PC-3 (cell line): ENCODE measurements around the gene IFIT1. TPM values are rescaled to one million over a fixed set of nuclear protein-coding genes. Genes with fewer than 3 reads are reported as not detected.
"Not testable (repeated sequence)": the region's sequence is repeated elsewhere in the genome, so short reads cannot be mapped to it uniquely, and the experiment has no call there.

Experiments used
- ATAC-seq: fragments of 200-7000 bp; cut with Tn5 transposase; 2 replicates; pipeline ENCODE4 v1.9.1; 2020; ENCODE audit warnings: mild to moderate bottlenecking, moderate library complexity
- BruUV-seq: library from RNA; stranded (reverse); fragments of 400-500 nt; replicated peaks from 2 replicates; lab custom pipeline; 2021; lab: Mats Ljungman, UMichigan
- CTCF ChIA-PET: fragments of 300-600 bp; sonication (Branson Sonifier 250); formaldehyde crosslinking; loops from one replicate; lab custom pipeline; 2022; ENCODE audit warnings: antibody characterized with exemption; lab: Charles Lee
- POLR2A ChIA-PET: fragments of 300-600 bp; sonication (Branson Sonifier 250); formaldehyde crosslinking; loops from one replicate; lab custom pipeline; 2022; ENCODE audit warnings: antibody characterized with exemption; ENCODE audit not compliant: unreplicated experiment; lab: Charles Lee
- DNase-seq: peaks from one replicate; pipeline ENCODE4 v3.0.0-alpha.2; 2015
- H2AFZ ChIP-seq: fragments of 300-600 bp; sonication (generic); 2 replicates; pipeline ENCODE4 v1.6.0; 2016; ENCODE audit warnings: antibody characterized with exemption, low read length
- H3F3A ChIP-seq: fragments of 300-600 bp; sonication (generic); one replicate; pipeline ENCODE4 v1.6.0; 2017; ENCODE audit warnings: antibody characterized with exemption, low read length, control low read depth, mild to moderate bottlenecking; ENCODE audit not compliant: unreplicated experiment
- H3K27ac ChIP-seq: fragments of 300-600 bp; sonication (generic); 2 replicates; pipeline ENCODE4 v1.5.1; 2016; ENCODE audit warnings: mild to moderate bottlenecking, low read length
- H3K27me3 ChIP-seq: fragments of 300-600 bp; sonication (generic); 2 replicates; pipeline ENCODE4 v1.6.1; 2016; ENCODE audit warnings: low read length, mixed read lengths
- H3K36me3 ChIP-seq: fragments of 300-600 bp; sonication (generic); 2 replicates; pipeline ENCODE4 v1.6.1; 2016; ENCODE audit warnings: low read depth, mixed run types, low read length, mixed read lengths
- H3K4me1 ChIP-seq: fragments of 300-600 bp; sonication (generic); 2 replicates; pipeline ENCODE4 v1.5.1; 2016; ENCODE audit warnings: low read length; ENCODE audit not compliant: insufficient read depth
- H3K4me2 ChIP-seq: fragments of 300-600 bp; sonication (generic); 2 replicates; pipeline ENCODE4 v1.6.0; 2016; ENCODE audit warnings: low read length
- H3K4me3 ChIP-seq: fragments of 300-600 bp; sonication (generic); 2 replicates; pipeline ENCODE4 v1.5.1; 2016; ENCODE audit warnings: mild to moderate bottlenecking, low read length, mixed read lengths
- H3K79me2 ChIP-seq: fragments of 300-600 bp; sonication (generic); 2 replicates; pipeline ENCODE4 v1.6.1; 2017; ENCODE audit warnings: low read length, mixed read lengths
- H3K9ac ChIP-seq: fragments of 300-600 bp; sonication (generic); 2 replicates; pipeline ENCODE4 v1.6.0; 2016; ENCODE audit warnings: mild to moderate bottlenecking, low read length
- H3K9me2 ChIP-seq: fragments of 300-600 bp; sonication (generic); replicated peaks from 2 replicates; pipeline ENCODE4 v1.6.1; 2016; ENCODE audit warnings: mixed run types, low read length, mixed read lengths
- H3K9me3 ChIP-seq: fragments of 300-600 bp; sonication (generic); 2 replicates; pipeline ENCODE4 v1.6.1; 2016; ENCODE audit warnings: low read length, mixed read lengths
- H4K20me1 ChIP-seq: fragments of 300-600 bp; sonication (generic); 2 replicates; pipeline ENCODE4 v1.6.1; 2016; ENCODE audit warnings: low read length, mixed read lengths
- EZH2 ChIP-seq: fragments of 300-600 bp; sonication (generic); IDR thresholded peaks from one replicate; pipeline ENCODE4 v1.6.1; 2017; ENCODE audit warnings: antibody characterized with exemption, mild to moderate bottlenecking, low read length; ENCODE audit not compliant: unreplicated experiment
- EZH2phosphoT487 ChIP-seq: fragments of 300-600 bp; sonication (generic); IDR thresholded peaks from 2 replicates; pipeline ENCODE4 v1.6.1; 2018; ENCODE audit warnings: mild to moderate bottlenecking, antibody characterized with exemption, low read length, borderline replicate concordance
- intact Hi-C: fragments of 100-400 bp; cut with micrococcal nuclease; formaldehyde crosslinking; loops from 2 replicates; pipeline ENCODE4 v1.9.0; 2023
- total RNA-seq: library from RNA; depleted of rRNA; stranded (reverse); fragments of >200 nt; gene quantifications from 2 replicates; pipeline ENCODE4 v1.2.3, GENCODE V29; 2014
- TF ChIP-seq, protein P1 (sequence below): fragments of 300-600 bp; sonication (generic); conservative IDR thresholded peaks from 2 replicates; pipeline ENCODE4 v1.5.1; 2017; ENCODE audit warnings: antibody characterized with exemption, low read depth, mild to moderate bottlenecking, low read length

IFIT1 gene
- total RNA-seq, 1 experiment from 2014 or later, result 19.6 TPM

DNA sequence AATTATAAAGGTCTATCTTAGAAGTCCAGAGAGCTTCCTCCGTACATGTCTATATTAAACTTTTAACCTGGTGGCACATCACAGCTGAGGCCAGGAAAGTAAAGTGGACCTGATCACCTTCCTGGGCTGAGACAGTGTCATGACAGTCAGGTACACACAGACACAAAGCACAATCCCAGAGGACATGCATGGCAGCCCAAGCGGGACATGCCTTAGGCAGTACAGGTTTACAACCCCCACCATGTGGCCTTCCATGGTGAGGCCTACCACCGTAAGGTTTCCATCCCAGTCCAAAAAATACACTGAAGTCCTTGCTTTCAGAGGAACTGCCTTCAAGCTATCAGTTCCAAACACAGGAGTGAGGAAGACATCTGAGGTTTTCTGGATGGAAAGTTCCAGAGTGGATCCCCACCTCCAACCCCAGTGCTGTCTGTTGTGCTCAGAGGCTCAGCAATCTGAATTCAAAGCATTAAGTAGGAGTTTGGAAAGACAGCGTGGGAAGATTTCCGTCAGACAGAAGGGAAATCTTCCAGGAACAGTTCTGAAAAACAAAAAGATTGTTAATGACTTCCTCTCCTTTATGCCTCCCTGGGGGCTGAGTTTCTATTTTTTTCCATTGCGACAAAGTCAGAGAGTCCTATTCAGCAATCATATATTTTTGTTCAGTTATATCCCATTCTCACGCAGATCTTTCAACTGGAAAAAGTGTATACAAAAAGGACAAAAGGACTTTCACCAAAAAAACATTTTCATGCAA, 44.5 kb upstream of the IFIT1 start:
- CTCF ChIA-PET, result no interaction called here
- TF ChIP-seq, protein P1, sequence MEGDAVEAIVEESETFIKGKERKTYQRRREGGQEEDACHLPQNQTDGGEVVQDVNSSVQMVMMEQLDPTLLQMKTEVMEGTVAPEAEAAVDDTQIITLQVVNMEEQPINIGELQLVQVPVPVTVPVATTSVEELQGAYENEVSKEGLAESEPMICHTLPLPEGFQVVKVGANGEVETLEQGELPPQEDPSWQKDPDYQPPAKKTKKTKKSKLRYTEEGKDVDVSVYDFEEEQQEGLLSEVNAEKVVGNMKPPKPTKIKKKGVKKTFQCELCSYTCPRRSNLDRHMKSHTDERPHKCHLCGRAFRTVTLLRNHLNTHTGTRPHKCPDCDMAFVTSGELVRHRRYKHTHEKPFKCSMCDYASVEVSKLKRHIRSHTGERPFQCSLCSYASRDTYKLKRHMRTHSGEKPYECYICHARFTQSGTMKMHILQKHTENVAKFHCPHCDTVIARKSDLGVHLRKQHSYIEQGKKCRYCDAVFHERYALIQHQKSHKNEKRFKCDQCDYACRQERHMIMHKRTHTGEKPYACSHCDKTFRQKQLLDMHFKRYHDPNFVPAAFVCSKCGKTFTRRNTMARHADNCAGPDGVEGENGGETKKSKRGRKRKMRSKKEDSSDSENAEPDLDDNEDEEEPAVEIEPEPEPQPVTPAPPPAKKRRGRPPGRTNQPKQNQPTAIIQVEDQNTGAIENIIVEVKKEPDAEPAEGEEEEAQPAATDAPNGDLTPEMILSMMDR, result no peak
- TF ChIP-seq EZH2phosphoT487 (no peak), EZH2 (no peak)

DNA sequence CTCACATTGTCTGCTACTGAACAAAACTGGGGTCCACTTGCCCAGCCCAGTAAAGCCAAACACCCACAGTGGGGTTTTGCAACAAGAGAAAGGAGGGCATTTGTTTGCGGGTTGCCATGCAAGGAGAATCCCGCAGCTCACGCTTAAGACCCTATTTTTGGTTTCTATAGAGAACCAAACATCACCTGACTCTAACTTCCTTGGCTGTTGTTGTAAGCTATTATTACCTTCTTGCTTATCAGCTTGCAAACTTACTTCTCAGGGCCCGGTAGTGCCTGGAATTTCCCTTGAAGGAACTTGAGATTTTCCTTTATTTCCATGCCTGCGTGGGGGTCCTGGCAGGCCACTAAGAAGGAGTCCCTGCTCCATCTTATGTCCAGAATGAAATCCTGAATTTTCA, 43.9 kb upstream of the IFIT1 start:
- H4K20me1 ChIP-seq, result no peaks in the 10 kb centered on the region
- no peak for TF ChIP-seq EZH2
- no peak for TF ChIP-seq EZH2phosphoT487
- TF ChIP-seq, protein P1, result no peak
- ChIA-PET CTCF (no interaction called here), POLR2A (no interaction called here)
- H3K9me3 ChIP-seq, result no peaks in the 10 kb centered on the region
- H3K27ac ChIP-seq, result no peak overlapping the region
- H3K4me3 ChIP-seq, result no peak overlapping the region
- H3K9ac ChIP-seq, result no peak overlapping the region
- no peak overlapping the region for H2AFZ ChIP-seq
- H3F3A ChIP-seq, result peaks cover 6% of the 10 kb centered on the region
- H3K36me3 ChIP-seq, result no peaks in the 10 kb centered on the region
- no TSS peak for BruUV-seq
- ATAC-seq (no peak), DNase-seq (no peak)
- H3K27me3 ChIP-seq, result no peaks in the 10 kb centered on the region
- no peaks in the 10 kb centered on the region for H3K79me2 ChIP-seq
- H3K9me2 ChIP-seq, result no peaks in the 10 kb centered on the region
- peaks cover 48% of the 10 kb centered on the region for H3K4me1 ChIP-seq
- intact Hi-C loops, result no loop called here
- no peak overlapping the region for H3K4me2 ChIP-seq

More for the DNA sequence above, 44.5 kb upstream of the IFIT1 start:
- Histone ChIP-seq H3K79me2 (no peaks in the 10 kb centered on the region), H2AFZ (no peak overlapping the region), H4K20me1 (no peaks in the 10 kb centered on the region), H3K27ac (no peak overlapping the region), H3F3A (peaks cover 5% of the 10 kb centered on the region), H3K4me2 (no peak overlapping the region), H3K9me3 (no peaks in the 10 kb centered on the region), H3K36me3 (no peaks in the 10 kb centered on the region), H3K27me3 (no peaks in the 10 kb centered on the region), H3K9me2 (no peaks in the 10 kb centered on the region), H3K4me1 (peaks cover 42% of the 10 kb centered on the region), H3K9ac (no peak overlapping the region), H3K4me3 (no peak overlapping the region)
- no TSS peak for BruUV-seq
- intact Hi-C loops, result no loop called here
- DNase-seq, result no peak
- POLR2A ChIA-PET, result no interaction called here
- ATAC-seq, result no peak

DNA sequence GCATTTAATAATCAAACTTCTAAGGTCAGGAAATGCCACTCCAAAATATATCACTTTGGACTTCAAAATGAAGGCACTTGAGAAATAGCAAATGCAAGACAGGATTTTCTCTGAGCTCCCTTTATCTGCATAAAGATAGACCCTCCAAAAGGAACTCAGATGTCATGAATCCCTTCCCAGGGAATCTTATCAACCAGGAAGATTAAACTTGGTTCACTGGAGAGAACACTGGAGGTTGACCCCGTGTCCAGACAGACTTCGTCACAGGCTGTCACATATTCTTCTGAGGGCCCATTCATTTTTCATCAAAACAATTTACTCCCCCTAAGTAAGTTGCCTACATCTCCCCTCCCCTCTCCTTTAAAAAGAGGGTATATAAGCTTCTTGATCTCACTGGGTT, 43.4 kb upstream of the IFIT1 start:
- no peak for ATAC-seq
- ChIA-PET CTCF (no interaction called here), POLR2A (no interaction called here)
- Histone ChIP-seq H3K9me2 (no peaks in the 10 kb centered on the region), H3K36me3 (no peaks in the 10 kb centered on the region), H3K4me3 (no peak overlapping the region), H3K4me2 (no peak overlapping the region), H3K9me3 (no peaks in the 10 kb centered on the region), H3F3A (peaks cover 6% of the 10 kb centered on the region), H2AFZ (no peak overlapping the region), H3K9ac (no peak overlapping the region), H4K20me1 (no peaks in the 10 kb centered on the region), H3K4me1 (peaks cover 48% of the 10 kb centered on the region), H3K27me3 (no peaks in the 10 kb centered on the region), H3K27ac (no peak overlapping the region), H3K79me2 (no peaks in the 10 kb centered on the region)
- TF ChIP-seq EZH2 (no peak), EZH2phosphoT487 (no peak)
- TF ChIP-seq, protein P1, result no peak
- BruUV-seq, result no TSS peak
- intact Hi-C loops, result no loop called here
- DNase-seq, result no peak

DNA sequence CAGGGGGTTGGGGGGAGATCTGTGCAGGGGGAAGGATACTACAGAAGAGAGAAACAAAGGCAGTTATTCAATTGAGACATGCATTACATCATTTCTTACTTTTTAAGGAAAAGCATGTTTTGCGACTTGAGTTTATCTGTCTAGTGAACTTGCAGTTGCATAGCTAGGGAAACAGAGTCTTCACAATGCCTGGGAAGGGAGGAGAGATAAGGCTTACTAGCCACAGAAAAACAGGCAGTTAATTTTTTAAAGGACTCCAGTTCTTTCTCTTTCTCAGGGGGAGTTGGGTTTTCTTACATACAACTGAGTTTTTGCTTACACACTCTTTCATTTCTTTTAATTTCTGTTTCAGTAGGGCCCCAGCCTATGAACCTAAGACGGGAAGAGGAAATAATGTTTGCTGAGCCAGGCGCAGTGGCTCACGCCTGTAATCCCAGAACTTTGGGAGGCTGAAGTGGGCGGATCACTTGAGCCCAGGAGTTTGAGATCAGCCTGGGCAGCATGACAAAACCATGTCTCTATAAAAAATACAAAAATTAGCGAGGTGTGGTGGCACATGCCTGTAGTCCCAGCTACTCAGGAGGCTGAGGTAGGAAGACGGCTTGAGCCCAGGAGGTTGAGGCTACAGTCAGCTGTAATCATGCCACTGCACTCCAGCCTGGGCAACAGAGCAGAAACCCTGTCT, 41.6 kb upstream of the IFIT1 start:
- peak; percentile 21 for ATAC-seq

More for the DNA sequence above, 41.6 kb upstream of the IFIT1 start:
- H4K20me1 ChIP-seq, H2AFZ ChIP-seq, BruUV-seq, H3K27me3 ChIP-seq, H3F3A ChIP-seq, H3K36me3 ChIP-seq, H3K9me3 ChIP-seq, H3K4me3 ChIP-seq, POLR2A ChIA-PET, H3K9me2 ChIP-seq, H3K79me2 ChIP-seq: not testable (repeated sequence)
- H3K9ac ChIP-seq, result peak overlapping the region; percentile 18
- CTCF ChIA-PET, result interaction anchor here (0.6 kb wide), 1 partner anchor 67 kb away, joined by 3 read pairs; no protein-coding TSS in a partner anchor
- peak; percentile 16 for DNase-seq
- peak overlapping the region; percentile 87 for H3K27ac ChIP-seq
- peak overlapping the region; percentile 62 for H3K4me2 ChIP-seq
- intact Hi-C loops, result loop anchor here (5.0 kb wide), 1 partner anchor 73 kb away; no protein-coding TSS in a partner anchor
- peaks cover 54% of the 10 kb centered on the region for H3K4me1 ChIP-seq
